ENCODE measurements around the gene KRT85.
"Not testable (repeated sequence)": the region's sequence is repeated elsewhere in the genome, so short reads cannot be mapped to it uniquely, and the experiment has no call there.

Gene KRT85

DNA sequence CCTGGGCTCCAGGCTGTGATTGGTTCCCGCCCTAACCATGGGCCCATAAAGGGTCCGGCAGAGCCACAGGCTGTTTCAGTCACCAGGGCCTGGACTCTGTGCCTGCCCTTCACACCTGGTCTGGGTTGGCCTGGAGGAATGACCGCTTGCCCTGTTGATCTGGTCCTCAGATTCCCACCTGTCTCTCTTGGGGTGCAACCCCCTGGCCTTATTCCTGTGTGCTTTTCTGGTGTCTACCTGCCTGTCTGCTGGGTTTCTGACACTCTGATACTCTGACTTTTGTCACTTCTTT, 43.2 kb downstream of the KRT85 start:
- no peak for DNase-seq (ENCODE audit: low read depth in 2 of 2)

DNA sequence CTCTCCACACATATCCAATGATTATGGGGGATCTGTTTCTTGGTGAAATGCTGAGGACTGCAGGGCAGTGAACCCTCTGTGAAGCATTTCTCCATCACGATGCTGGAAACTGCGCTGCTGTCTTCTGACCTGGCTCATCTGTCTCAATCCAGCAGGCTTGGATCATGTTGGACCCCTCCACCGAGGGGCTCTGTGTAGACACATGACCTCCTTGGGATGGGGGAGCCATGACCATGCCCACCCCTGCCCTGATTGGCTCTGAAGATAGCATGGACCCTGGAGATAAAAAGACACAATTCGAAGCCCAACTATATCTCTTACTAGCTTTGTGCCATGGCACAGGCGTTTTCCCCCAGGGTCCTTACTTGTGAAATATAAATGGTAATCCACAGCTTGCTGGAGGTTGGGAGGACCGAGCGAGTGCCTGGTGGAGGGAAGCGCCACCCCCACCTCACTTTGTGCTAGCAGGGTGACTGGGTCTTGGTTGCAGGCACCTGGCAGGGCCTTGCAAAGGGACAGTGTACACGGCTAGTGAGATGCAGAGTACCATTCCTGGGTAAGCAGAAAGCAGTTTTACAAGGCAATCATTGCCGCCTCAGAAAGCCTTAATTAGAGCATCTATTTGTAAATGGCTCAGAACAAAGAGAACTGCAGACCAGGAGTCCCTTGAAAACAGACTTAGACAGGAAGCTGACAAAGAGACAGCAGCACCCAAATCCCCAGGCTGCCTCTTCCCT, 43.7 kb downstream of the KRT85 start:
- DNase-seq (ENCODE audit: low read depth in 2 of 2), result no peak

DNA sequence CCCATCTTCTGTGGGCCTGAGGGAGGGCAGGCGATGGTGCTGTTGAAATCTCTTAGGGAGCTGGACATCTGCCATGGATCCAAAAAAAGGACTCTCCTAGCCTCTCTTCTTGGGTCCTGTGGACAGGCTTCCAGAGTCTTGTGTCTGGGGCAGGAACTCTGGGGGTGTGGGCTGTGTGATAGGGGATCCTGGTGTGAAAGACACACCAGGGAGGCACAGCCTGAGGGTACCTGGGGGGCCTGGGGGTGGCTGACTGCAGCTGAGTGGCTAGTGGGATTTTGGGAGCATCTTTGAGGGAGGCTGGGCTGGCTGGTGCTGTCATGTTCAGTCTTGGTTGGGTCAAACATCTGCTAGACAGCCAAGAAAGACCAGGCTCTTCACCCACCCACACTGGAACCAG, 44.3 kb downstream of the KRT85 start:
- DNase-seq (ENCODE audit: low read depth in 2 of 2), result no peak

DNA sequence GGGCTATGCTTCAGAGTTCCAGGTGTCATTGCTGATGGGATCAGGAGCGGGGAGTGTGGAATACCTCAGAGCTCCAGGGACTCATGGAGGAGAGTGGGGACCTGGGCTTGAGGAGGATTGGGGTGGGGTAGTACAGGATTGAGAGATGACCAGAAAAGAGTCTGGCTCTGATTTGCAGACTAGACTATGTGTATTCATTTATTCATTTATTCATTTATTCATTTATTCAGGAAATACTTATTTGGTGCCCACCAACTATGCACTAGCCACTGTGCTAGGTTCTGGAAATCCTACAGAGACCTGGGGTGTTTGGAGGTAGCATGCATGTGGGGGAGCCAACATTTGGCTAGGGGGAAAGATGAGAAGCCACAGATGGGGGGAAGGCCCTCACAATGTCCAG, 45.2 kb downstream of the KRT85 start:
- no peak for DNase-seq (ENCODE audit: low read depth in 2 of 2)

DNA sequence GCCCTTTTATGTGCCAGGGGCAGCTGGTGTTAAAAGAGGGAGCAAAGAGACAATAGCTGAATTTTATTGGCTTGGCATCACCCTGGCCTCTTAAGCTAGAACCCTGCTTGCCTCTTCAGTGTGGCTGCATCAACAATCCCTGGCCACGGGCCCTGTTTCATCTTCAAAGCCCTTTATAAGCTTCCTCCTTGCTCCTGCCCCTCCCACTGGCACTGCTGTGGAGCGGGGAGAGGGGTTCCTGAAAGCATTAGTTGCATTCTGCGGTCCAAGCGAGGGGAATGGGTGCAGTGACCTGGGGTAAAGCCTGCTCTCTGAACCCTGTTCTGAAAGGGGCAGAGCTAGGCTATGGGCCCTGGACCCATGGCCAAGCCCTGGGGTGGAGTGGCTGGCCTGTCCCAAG, 45.9 kb downstream of the KRT85 start:
- no peak for DNase-seq (ENCODE audit: low read depth in 2 of 2)

DNA sequence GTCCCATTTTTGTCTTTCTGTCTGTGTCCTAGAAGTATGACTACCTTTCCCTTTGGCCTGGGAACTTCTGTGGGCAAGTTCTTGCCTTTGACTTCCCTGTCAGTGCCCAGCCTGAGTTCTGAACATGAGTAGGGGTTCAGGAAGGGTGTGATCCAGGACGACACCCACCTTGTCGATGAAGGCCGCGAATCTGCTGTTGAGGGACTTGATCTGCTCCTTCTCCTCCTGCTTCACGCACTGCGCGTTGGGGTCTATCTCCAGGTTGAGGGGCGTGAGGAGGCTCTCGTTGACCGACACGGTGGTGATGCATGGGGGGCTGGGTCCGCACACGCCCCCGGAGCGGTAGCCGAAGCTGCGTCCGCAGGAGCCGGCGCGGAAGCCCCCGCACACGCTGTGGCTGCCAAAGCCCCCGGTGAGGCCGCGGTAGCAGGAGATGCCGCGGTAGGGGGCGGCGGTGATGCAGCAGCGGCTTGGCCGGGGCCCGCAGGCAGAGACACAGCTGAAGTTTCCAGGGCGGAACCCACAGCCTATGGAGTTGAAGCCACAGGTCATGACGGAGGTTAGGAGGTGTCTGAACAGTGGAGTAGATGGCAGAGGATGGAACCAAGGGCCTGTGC, 46.4 kb downstream of the KRT85 start, which contains the start of gene KRT83:
Gene KRT83, minus strand, starts transcription at position 615 of the 617 bp plus-strand sequence. Its CDS starts 63 bp downstream, at position 552.
- DNase-seq (ENCODE audit: low read depth in 2 of 2), result no peak

DNA sequence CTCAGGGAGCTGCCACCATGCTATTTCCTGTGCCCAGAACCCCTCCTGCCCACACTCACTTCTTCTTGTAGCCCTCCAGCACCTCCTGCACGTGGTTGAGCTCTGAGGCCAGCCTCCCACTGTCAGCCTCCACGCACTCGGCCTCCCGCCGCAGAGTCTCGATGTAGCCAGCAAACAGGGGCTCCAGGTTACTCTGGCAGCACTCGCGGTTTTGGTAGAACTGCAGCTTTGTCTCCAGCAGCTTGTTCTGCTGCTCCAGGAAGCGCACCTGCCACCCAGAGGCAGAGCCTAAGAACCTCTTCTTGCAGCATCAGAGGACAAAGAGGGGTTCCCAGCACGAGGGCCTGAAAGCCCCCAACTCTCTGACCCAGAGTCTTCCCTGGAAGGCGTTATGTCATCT, 48.2 kb downstream of the KRT85 start:
- no peak for DNase-seq (ENCODE audit: low read depth in 2 of 2)

DNA sequence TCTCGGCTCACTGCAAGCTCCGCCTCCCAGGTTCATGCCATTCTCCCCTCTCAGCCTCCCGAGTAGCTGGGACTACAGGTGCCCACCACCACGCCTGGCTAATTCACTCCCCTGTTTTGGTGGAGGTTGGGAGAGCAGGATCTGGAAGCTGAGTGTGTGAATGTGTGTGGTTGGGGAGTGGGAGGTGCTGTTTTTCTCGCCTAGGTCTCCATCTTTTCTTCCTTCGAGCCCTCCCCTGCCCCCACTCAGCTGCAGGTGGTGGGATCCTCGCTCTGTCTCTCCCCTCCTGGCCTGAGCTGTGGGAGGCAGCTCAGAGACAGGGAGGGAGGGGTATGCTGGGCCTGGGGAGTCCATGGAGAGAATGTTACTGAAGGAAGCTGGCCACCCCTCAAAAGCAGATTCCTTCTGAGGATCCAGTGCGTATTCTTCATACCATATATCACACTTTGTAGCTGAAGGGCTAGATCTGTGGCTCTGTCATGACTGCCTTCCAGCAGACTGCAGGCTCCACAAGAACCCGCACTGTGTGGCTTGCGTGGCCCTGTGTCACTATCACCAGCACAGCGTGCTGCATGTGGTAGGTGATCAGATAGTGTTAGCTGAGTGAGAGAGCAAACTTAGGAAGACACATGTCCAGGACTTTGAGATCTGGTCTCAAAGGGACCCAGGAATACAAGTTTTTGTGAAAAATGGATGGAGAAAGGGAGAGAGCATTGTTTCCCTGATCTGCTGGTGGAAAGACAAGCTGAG, 48.9 kb downstream of the KRT85 start:
- no peak for DNase-seq (ENCODE audit: low read depth in 2 of 2)

DNA sequence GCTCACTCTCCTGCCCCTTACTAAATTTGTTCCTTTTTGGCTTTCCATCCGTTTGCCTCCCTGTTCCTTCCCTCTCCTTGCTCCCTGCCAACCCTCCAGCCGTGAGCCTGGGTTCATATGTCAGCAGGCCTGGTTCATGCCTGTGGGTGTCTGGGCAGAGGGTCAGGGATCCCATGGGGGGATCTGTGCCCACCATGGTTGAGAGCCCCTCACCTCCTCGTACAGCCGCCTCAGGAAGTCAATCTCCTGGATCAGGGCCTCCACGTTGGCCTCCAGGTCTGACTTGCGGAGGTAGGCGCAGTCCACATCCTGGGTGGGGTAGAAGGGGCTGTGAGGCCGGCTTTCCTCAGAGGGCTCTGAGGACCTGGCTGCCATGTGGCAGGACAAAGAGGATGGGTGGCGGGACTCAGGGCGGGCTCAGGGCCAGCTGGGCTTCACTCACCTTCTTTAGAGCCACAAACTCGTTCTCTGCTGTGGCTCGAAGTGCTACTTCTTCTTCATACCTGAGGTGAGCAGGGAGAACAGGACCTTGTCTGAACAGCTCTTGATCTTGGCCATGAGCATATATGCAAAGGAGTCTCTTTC, 49.7 kb downstream of the KRT85 start:
- DNase-seq (ENCODE audit: low read depth in 2 of 2), result no peak

DNA sequence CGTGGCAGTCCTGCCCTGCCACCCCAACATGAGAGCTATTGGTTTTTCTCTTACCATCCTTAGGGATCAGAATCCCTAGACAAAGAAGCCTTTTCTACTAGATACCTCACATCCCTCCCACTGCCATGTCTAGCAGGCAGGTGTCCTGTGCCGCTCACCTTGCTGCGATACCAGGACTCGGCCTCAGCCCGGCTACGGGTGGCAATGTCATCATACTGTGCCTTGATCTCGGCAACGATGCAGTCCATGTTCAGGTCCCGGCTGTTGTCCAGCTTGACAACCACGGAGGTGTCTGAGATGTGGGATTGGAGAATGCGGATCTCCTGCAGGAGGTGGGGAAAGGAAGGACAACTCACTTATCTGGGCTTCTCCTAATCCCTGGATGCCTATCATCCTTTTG, 50.6 kb downstream of the KRT85 start:
- DNase-seq (ENCODE audit: low read depth in 2 of 2), result no peak

DNA sequence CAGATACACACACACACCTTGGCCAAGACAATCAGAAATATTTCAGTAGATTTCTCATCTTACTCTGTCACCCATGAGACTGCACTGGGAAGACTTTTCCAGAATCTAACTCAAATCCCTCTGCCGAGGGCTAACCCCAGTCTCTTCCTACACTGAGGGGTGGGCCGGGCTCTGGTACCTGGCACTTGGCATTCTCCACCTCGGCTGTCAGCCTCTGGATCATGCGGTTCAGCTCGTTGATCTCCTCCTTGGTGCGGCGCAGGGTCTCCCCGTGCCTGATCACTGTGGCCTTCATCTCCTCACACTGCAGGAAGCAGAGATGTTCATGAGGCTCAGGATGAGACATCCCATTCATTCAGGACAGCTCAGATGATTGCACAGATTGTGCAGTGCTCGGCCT, 51.0 kb downstream of the KRT85 start:
- no peak for DNase-seq (ENCODE audit: low read depth in 2 of 2)

DNA sequence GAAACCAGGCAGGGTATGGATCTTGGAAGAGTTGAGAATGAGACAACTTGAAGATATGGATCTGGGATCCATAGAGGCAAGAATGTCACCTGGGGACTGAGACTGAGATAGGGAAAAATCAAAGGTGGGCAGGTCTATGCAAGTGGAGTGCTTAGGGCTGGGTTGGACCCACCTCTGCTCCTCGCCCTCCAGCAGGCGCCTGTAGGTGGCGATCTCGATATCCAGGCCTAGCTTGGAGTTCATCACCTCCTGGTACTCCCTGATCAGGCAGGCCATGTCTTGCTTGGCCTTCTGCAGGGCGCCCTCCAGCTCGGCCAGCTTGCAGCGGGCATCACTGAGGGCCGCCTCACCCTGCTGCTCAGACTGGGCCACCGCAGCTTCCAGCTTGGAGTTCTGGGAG, 51.6 kb downstream of the KRT85 start:
- DNase-seq (ENCODE audit: low read depth in 2 of 2), result not testable (repeated sequence)

DNA sequence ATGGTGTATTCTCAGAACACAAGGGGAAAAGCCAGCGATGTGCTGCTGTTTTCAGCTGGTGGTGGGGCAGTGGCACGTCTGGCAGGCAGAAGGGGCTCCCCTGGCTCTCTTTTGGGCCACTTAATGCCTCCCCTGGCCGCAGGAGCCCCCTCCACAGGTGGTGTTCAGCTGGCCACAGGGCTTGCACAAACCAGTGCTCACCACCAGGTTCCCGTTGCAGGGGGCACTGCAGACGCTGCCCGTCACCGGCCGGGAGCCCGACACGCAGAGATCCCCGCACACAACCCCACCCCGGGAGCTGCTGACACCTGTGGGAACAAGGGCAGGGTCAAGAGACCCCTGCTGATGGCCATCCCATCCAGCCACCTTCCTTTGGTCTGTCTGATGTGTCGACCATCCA, 52.8 kb downstream of the KRT85 start:
- no peak for DNase-seq (ENCODE audit: low read depth in 2 of 2)

DNA sequence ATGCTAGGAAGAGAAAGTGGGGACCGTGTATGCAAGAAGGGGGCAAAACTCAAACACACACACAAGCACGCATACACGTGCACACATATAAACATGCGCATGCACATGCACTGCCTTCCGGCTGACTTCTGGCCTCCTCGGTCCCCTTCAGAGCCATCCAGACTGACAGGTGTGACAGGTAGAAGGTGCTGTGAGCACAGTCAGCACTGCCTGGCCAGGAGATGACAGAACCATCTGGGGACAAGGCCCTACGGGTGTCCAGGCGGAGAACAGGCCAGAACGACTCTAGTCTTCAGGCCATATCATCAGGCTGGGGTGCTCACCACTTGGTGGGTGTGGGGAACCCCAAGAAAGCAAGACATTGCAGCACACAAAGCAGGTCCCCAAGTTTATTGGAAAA, 53.4 kb downstream of the KRT85 start:
- no peak for DNase-seq (ENCODE audit: low read depth in 2 of 2)

DNA sequence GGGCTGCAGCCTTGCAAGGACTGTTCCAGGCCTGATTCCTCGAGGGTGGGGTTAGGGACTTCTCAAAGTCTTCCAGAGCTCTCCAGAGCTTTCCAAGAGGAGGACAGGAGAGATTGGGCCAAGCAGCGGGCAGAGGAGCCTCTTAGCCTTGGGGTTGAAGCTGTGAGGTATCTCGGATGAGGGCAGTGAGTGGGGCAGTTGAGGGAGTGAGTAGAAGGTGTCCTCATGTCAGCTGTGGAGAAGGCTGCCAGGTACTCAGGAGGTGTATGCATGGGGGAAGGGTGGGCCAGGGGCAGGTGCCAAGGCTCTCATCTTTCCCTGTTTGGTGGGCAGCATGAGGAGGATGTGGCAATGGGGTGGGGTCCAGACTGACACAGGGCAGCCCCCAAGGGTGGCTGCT, 53.8 kb downstream of the KRT85 start:
- DNase-seq (ENCODE audit: low read depth in 2 of 2), result no peak

DNA sequence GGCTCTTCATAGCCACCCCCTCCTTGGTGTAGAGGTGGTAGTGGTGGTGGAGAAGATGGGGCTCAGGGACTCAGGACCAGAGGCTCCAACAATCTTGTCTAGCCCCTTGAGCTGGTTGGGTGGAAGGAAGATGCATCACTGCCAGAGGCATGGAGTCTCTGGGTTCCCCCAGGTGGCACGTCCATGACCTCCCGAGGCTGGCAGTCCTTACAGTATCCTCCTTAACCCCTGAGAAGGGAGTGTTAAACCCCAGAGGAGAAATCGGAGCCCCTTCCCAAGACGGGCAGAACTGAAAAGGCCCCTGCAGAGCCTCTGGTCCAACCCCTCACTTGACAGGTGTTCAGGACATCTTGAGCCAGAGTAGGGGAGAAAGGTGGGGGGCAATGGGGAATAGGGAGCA, 55.2 kb downstream of the KRT85 start:
- DNase-seq (ENCODE audit: low read depth in 2 of 2), result no peak

DNA sequence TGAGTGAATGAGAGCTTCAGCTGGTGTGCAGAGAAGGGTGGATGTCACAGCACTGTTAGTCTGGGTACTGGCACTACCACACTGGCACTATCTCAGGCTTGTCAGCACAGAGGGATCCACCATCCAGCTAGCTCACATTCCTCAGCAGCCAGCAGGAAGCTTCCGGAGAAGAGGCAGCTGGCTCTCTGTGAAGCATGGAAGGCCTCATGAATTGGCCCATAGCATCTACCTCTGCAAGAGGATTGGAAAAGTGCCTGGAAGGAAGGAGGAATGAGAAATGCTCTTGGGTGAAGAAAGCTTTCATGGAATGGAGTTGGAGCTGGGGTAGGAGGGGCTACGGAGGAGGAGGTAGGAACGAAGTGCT, 56.0 kb downstream of the KRT85 start:
- DNase-seq (ENCODE audit: low read depth in 2 of 2), result no peak

DNA sequence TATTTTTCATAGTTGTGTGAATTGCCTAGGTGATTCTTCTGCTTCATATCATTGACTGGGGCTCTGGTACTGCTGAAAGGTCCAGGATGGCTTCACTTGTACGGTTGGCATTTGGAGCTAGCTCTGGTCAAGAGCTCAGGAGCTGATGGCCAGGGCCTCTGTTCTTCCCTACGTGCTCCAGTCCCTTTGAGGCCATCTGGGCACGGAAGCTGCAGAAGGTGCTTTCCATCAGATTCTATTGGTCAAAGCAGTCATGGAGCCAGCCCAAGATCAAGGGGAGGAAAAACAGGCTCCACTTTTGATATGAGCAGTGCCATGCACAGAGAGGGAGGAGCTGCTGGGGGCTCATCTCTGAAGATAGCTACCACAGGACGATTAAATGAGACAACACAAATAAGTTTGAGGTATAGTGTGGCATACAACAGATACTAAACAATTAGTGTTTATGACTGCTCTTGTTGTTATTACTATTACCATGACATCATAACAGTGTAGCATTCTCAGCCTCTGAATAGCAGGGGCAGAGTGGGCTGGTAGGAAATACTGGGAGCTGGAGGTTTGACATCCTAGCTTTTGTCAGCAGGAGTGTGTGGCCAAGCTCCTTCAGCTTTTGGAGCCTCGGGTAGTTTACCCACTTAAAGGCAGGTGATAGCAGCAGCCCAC, 56.5 kb downstream of the KRT85 start:
- no peak for DNase-seq (ENCODE audit: low read depth in 2 of 2)

All from stimulated activated CD4-positive, alpha-beta T cell treated with anti-CD3 and anti-CD28 coated beads, Interleukin-1b, Interleukin-23, amount 100 ng/mL, for 1 hour (primary cell).